PFSK-1 (cell line): Measurements from ENCODE around the gene ACY1.

Experiments used
- FOXP2 ChIP-seq: optimal IDR thresholded peaks from 2 replicates; pipeline ENCODE3; 2011; ENCODE audit warnings: borderline replicate concordance, control low read depth, inconsistent platforms; ENCODE audit not compliant: insufficient read depth; ENCODE audit errors: extremely low read length, extremely low read depth
- POLR2AphosphoS5 ChIP-seq: IDR thresholded peaks from 2 replicates; pipeline ENCODE4 v1.6.1; 2012; ENCODE audit warnings: low read depth, mild to moderate bottlenecking, control low read depth, low read length, moderate library complexity
- SIN3A ChIP-seq: IDR thresholded peaks from 2 replicates; pipeline ENCODE4 v1.6.1; 2012; ENCODE audit warnings: mild to moderate bottlenecking, low read length, moderate library complexity, borderline replicate concordance; ENCODE audit not compliant: insufficient read depth
- TAF1 ChIP-seq: IDR thresholded peaks from 2 replicates; pipeline ENCODE4 v1.6.1; 2012; ENCODE audit warnings: low read length, control low read depth, borderline replicate concordance; ENCODE audit not compliant: insufficient read depth
- TF ChIP-seq, protein P1 (sequence below), 2 experiments: IDR thresholded peaks; 2 replicates each; pipeline versions ENCODE4 v1.6.1 to v1.8.0; 2011 to 2012; ENCODE audit warnings: low read depth in 2 of 2, low read length in 2 of 2, control low read depth in 1 of 2, inconsistent platforms in 1 of 2, mild to moderate bottlenecking in 1 of 2, moderate library complexity in 1 of 2; ENCODE audit not compliant: insufficient read depth in 1 of 2

The ACY1 gene

DNA sequence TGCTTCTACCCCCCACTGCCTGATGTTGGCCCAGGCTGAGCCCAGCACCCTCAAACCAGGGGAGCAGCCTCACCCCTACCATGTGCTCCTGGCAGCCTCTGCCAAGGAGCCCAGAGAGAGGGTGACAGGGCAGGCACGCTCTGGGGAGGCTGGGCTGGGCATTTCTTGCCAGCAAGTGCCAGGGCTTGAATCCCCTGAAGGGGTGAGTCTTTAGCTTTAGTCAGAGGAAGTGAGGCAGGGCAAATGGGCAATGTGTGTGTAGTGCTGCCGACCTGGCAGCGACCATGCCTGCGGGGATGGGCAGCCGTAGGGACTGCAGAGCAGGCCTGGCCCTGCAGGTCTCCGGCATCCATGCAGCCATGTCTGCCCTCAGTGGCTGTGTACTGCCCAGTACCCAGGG, 54.9 kb downstream of the ACY1 start:
- TF ChIP-seq POLR2AphosphoS5 (no peak), SIN3A (no peak), FOXP2 (no peak), TAF1 (no peak)
- TF ChIP-seq, protein P1, sequence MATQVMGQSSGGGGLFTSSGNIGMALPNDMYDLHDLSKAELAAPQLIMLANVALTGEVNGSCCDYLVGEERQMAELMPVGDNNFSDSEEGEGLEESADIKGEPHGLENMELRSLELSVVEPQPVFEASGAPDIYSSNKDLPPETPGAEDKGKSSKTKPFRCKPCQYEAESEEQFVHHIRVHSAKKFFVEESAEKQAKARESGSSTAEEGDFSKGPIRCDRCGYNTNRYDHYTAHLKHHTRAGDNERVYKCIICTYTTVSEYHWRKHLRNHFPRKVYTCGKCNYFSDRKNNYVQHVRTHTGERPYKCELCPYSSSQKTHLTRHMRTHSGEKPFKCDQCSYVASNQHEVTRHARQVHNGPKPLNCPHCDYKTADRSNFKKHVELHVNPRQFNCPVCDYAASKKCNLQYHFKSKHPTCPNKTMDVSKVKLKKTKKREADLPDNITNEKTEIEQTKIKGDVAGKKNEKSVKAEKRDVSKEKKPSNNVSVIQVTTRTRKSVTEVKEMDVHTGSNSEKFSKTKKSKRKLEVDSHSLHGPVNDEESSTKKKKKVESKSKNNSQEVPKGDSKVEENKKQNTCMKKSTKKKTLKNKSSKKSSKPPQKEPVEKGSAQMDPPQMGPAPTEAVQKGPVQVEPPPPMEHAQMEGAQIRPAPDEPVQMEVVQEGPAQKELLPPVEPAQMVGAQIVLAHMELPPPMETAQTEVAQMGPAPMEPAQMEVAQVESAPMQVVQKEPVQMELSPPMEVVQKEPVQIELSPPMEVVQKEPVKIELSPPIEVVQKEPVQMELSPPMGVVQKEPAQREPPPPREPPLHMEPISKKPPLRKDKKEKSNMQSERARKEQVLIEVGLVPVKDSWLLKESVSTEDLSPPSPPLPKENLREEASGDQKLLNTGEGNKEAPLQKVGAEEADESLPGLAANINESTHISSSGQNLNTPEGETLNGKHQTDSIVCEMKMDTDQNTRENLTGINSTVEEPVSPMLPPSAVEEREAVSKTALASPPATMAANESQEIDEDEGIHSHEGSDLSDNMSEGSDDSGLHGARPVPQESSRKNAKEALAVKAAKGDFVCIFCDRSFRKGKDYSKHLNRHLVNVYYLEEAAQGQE (IDR thresholded peaks at IDR 0.05; ENCODE audit: insufficient read depth in 1 of 2, low read depth in 2 of 2, low read length in 2 of 2): no peak
